Body of pancreas (tissue), 4 donors: ENCODE measurements around the gene VPREB1.

Experiments used
- POLR2A ChIP-seq, 3 donors: fragments of 450-650 bp; IDR thresholded peaks; one replicate each; pipeline ENCODE4 v1.6.1; 2016; ENCODE audit warnings: antibody characterized with exemption in 3 of 3, mild to moderate bottlenecking in 2 of 3
- TF ChIP-seq, protein P1 (sequence below), 7 experiments: fragments of 450-650 bp in 4 of 7; fragments of 200-600 bp in 3 of 7; sonication (generic) in 3 of 7; IDR thresholded peaks; one replicate each; pipeline ENCODE4 v1.5.1; 2016 to 2019; ENCODE audit warnings: antibody characterized with exemption in 7 of 7

GRCh38 chr22:22226448-22227187 is 18.0 kb upstream of the VPREB1 start:
- TF ChIP-seq, protein P1, sequence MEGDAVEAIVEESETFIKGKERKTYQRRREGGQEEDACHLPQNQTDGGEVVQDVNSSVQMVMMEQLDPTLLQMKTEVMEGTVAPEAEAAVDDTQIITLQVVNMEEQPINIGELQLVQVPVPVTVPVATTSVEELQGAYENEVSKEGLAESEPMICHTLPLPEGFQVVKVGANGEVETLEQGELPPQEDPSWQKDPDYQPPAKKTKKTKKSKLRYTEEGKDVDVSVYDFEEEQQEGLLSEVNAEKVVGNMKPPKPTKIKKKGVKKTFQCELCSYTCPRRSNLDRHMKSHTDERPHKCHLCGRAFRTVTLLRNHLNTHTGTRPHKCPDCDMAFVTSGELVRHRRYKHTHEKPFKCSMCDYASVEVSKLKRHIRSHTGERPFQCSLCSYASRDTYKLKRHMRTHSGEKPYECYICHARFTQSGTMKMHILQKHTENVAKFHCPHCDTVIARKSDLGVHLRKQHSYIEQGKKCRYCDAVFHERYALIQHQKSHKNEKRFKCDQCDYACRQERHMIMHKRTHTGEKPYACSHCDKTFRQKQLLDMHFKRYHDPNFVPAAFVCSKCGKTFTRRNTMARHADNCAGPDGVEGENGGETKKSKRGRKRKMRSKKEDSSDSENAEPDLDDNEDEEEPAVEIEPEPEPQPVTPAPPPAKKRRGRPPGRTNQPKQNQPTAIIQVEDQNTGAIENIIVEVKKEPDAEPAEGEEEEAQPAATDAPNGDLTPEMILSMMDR (IDR thresholded peaks at IDR 0.05): no peak
- TF ChIP-seq POLR2A (IDR thresholded peaks at IDR 0.05): no peak
